CD4-positive, alpha-beta T cell (primary cell): Measurements from ENCODE around the gene CDH4. TPM values are rescaled to one million over a fixed set of nuclear protein-coding genes. Genes with fewer than 3 reads are reported as not detected.
"Not testable (repeated sequence)": the region's sequence is repeated elsewhere in the genome, so short reads cannot be mapped to it uniquely, and the experiment has no call there.

Source experiments
- ATAC-seq: fragments of 200-7000 bp; cut with Tn5 transposase; one replicate; pipeline ENCODE4 v1.10.0; 2022; ENCODE audit warnings: mild to moderate bottlenecking; ENCODE audit not compliant: poor library complexity
- CTCF ChIA-PET: fragments of 350-600 bp; sonication (Branson Sonifier 250); formaldehyde crosslinking; loops from one replicate; lab custom pipeline; 2021; ENCODE audit warnings: antibody characterized with exemption, inconsistent platforms; lab: Charles Lee
- POLR2A ChIA-PET: fragments of 350-600 bp; sonication (Branson Sonifier 250); formaldehyde crosslinking; loops from one replicate; lab custom pipeline; 2021; ENCODE audit warnings: antibody characterized with exemption, inconsistent platforms; lab: Charles Lee
- DNase-seq, 14 experiments: peaks; one replicate each; pipeline ENCODE4 v3.0.0-alpha.2; 2013 to 2020; ENCODE audit warnings: mixed read lengths in 2 of 14
- H3K27ac ChIP-seq, 2 donors: one replicate each; pipeline versions ENCODE4 v1.5.1 to v1.7.0; 2013; ENCODE audit warnings: low read length in 2 of 2, low read depth in 1 of 2, mild to moderate bottlenecking in 1 of 2
- H3K27me3 ChIP-seq, 2 experiments: 1 replicate in 1 of 2; 2 replicates in 1 of 2; pipeline versions ENCODE4 v1.6.1 to v1.7.0; 2013; ENCODE audit warnings: low read length in 2 of 2, control low read depth in 1 of 2, mild to moderate bottlenecking in 1 of 2, moderate library complexity in 1 of 2; ENCODE audit not compliant: insufficient read depth in 2 of 2, control insufficient read depth in 1 of 2
- H3K36me3 ChIP-seq: one replicate; pipeline ENCODE4 v1.6.1; 2013; ENCODE audit warnings: low read length, control low read depth; ENCODE audit not compliant: insufficient read depth
- H3K4me1 ChIP-seq: one replicate; pipeline ENCODE4 v1.6.1; 2013; ENCODE audit warnings: low read length, control low read depth; ENCODE audit not compliant: insufficient read depth
- H3K4me3 ChIP-seq: one replicate; pipeline ENCODE4 v1.5.1; 2013; ENCODE audit warnings: mild to moderate bottlenecking, low read length, moderate library complexity
- H3K9me3 ChIP-seq, 2 experiments: 1 replicate in 1 of 2; 2 replicates in 1 of 2; pipeline versions ENCODE4 v1.6.1 to v1.7.0; 2013; ENCODE audit warnings: low read length in 2 of 2, mild to moderate bottlenecking in 2 of 2, control low read depth in 1 of 2, moderate library complexity in 1 of 2; ENCODE audit not compliant: control insufficient read depth in 1 of 2, insufficient read depth in 1 of 2
- H3K27ac Mint-ChIP-seq: one replicate; pipeline ENCODE4 v1.8.0; 2020; ENCODE audit warnings: mixed read lengths
- H3K27me3 Mint-ChIP-seq: one replicate; pipeline ENCODE4 v1.8.0; 2021; ENCODE audit warnings: mixed read lengths
- H3K36me3 Mint-ChIP-seq: one replicate; pipeline ENCODE4 v1.8.0; 2021; ENCODE audit warnings: low read depth, mixed read lengths
- H3K4me1 Mint-ChIP-seq: one replicate; pipeline ENCODE4 v1.8.0; 2021; ENCODE audit warnings: low read depth, mixed read lengths
- H3K4me3 Mint-ChIP-seq: one replicate; pipeline ENCODE4 v1.8.0; 2020; ENCODE audit warnings: mild to moderate bottlenecking, mixed read lengths
- H3K9me3 Mint-ChIP-seq: one replicate; pipeline ENCODE4 v1.8.0; 2020; ENCODE audit warnings: mixed read lengths
- CTCF ChIP-seq: fragments of 200-600 bp; IDR thresholded peaks from one replicate; pipeline ENCODE4 v1.8.0; 2022; ENCODE audit warnings: antibody characterized with exemption, mild to moderate bottlenecking
- intact Hi-C, 2 experiments: fragments of 100-400 bp; cut with DNase I in 1 of 2; cut with micrococcal nuclease in 1 of 2; formaldehyde crosslinking; loops; one replicate each; pipeline versions ENCODE4 v1.15.1 to v1.9.0; 2023 to 2025; cut with DNase I, micrococcal nuclease
- total RNA-seq, 174 experiments: library from RNA in 2 of 174; stranded (reverse) in 2 of 174; gene quantifications; one replicate each; pipeline ENCODE4 v1.2.3 and lab custom pipeline; 2021 to 2026

Gene CDH4
- total RNA-seq, 2 experiments from 2014 or later: 0.11 TPM

- no peak overlapping the region for H3K27ac ChIP-seq
- peaks cover 0 to 12% of the 10 kb centered on the region in 2 experiments for H3K9me3 ChIP-seq
- H3K27me3 ChIP-seq: peaks cover 8 to 12% of the 10 kb centered on the region in 2 experiments
- no peak for ATAC-seq
- TF ChIP-seq CTCF: no peak
- H3K36me3 ChIP-seq: peaks cover 24% of the 10 kb centered on the region
- ChIA-PET POLR2A (no interaction called here), CTCF (no interaction called here)
- no peak overlapping the region for H3K27ac Mint-ChIP-seq
- no peaks in the 10 kb centered on the region for H3K9me3 Mint-ChIP-seq
- H3K36me3 Mint-ChIP-seq: peaks cover 29% of the 10 kb centered on the region
- peaks cover 4% of the 10 kb centered on the region for H3K4me1 ChIP-seq
- H3K4me3 Mint-ChIP-seq: no peak overlapping the region
- H3K27me3 Mint-ChIP-seq: peaks cover 13% of the 10 kb centered on the region
- intact Hi-C loops: no loop called here
- H3K4me3 ChIP-seq: no peak overlapping the region
- no peak for DNase-seq
- no peaks in the 10 kb centered on the region for H3K4me1 Mint-ChIP-seq
These were observed 717.7 kb downstream of the CDH4 start for GRCh38 chr20:61969806-61970205.

- ChIA-PET POLR2A (no interaction called here), CTCF (no interaction called here)
- Mint-ChIP-seq H3K9me3 (no peaks in the 10 kb centered on the region), H3K4me1 (no peaks in the 10 kb centered on the region), H3K27me3 (peaks cover 13% of the 10 kb centered on the region), H3K27ac (no peak overlapping the region), H3K36me3 (peaks cover 34% of the 10 kb centered on the region), H3K4me3 (no peak overlapping the region)
- peaks cover 24% of the 10 kb centered on the region for H3K36me3 ChIP-seq
- DNase-seq: no peak
- H3K4me1 ChIP-seq: peaks cover 4% of the 10 kb centered on the region
- peaks cover 7 to 8% of the 10 kb centered on the region in 2 experiments for H3K27me3 ChIP-seq
- peaks cover 0 to 7% of the 10 kb centered on the region in 2 experiments for H3K9me3 ChIP-seq
- TF ChIP-seq CTCF: no peak
- no peak overlapping the region for H3K27ac ChIP-seq
- intact Hi-C loops: no loop called here
- no peak for ATAC-seq
- H3K4me3 ChIP-seq: no peak overlapping the region
These were observed 718.3 kb downstream of the CDH4 start for GRCh38 chr20:61970357-61970756.

GRCh38 chr20:61971595-61971994, 719.5 kb downstream of the CDH4 start:
- H3K4me1 Mint-ChIP-seq, POLR2A ChIA-PET, DNase-seq, H3K27me3 ChIP-seq, ATAC-seq, CTCF ChIA-PET, H3K27ac Mint-ChIP-seq, H3K27ac ChIP-seq, H3K4me3 Mint-ChIP-seq, H3K4me1 ChIP-seq, H3K4me3 ChIP-seq, H3K9me3 ChIP-seq, H3K9me3 Mint-ChIP-seq, intact Hi-C loops, H3K27me3 Mint-ChIP-seq: not testable (repeated sequence)
- peaks cover 44% of the 10 kb centered on the region for H3K36me3 Mint-ChIP-seq
- peaks cover 34% of the 10 kb centered on the region for H3K36me3 ChIP-seq
